Measurements from ENCODE around the gene OR8B8. TPM values are rescaled to one million over a fixed set of nuclear protein-coding genes. Genes with fewer than 3 reads are reported as not detected.
A peak's percentile ranks its signal among the peaks of the same experiment; 100 is the strongest.

Gene OR8B8
- not detected in 2 replicates for total RNA-seq
- long read RNA-seq, result 0 reads

GRCh38 chr11:124445646-124446150 is at the start of gene OR8B8:
Gene OR8B8, minus strand, starts transcription at chr11:124445696. Its CDS starts 4,611 bp downstream, at chr11:124441085.
- no peaks in the 10 kb centered on the region for H3K36me3 Mint-ChIP-seq (ENCODE audit: low read depth)
- DNase-seq (ENCODE audit: low read depth, low spot score), result no peak
- H3K4me3 Mint-ChIP-seq, result no peak within 1 kb of the TSS
- no peak within 1 kb of the TSS for H3K27ac Mint-ChIP-seq (ENCODE audit: unreplicated experiment)
- TF ChIP-seq CTCF (conservative IDR thresholded peaks at IDR 0.05), result no peak
- H3K27me3 Mint-ChIP-seq (ENCODE audit: low read depth), result no peaks in the 10 kb centered on the region
- no peaks in the 10 kb centered on the region for H3K9me3 Mint-ChIP-seq
- no peaks in the 10 kb centered on the region for H3K4me1 Mint-ChIP-seq

DNA sequence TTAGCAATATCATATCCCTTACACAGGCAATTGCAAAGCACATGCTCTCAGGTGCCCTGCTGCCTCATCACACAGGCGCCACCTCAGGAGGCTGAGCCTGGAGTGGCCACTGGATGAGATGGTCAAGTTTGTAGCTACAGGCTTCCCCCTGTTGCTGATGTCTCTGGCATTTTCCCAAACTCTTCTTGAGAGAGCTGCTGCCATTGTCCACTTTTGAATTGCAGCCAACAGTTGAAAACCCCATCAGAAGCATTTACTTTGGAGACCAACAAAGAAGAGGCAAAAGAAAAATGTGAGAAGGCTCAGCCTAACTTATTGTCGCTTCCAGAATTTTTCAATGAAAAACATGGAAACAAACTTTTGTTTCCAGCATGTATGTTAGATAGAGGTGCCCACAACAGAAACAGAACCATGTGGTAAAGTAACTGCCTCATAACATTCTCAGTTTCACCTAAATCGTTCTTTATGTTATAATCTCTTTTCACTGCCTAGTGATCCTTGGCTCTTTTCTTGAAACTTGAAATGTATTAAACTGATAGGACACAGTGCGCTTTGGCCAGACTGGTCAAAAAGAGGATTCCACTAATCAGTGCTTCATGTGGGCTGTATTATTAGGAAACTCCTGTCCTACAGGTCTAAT is 47.6 kb upstream of the OR8B8 start:
- H3K27ac Mint-ChIP-seq (ENCODE audit: unreplicated experiment), result no peak overlapping the region
- H3K4me1 Mint-ChIP-seq, result no peaks in the 10 kb centered on the region
- peaks cover 17% of the 10 kb centered on the region for H3K27me3 Mint-ChIP-seq (ENCODE audit: low read depth)
- H3K36me3 Mint-ChIP-seq (ENCODE audit: low read depth), result no peaks in the 10 kb centered on the region
- no peak for TF ChIP-seq CTCF (conservative IDR thresholded peaks at IDR 0.05)
- H3K9me3 Mint-ChIP-seq, result no peaks in the 10 kb centered on the region
- DNase-seq (ENCODE audit: low read depth, low spot score), result no peak
- H3K4me3 Mint-ChIP-seq, result no peak overlapping the region

GRCh38 chr11:124483422-124483821 is 37.9 kb upstream of the OR8B8 start:
- DNase-seq (ENCODE audit: low read depth, low spot score), result no peak
- Mint-ChIP-seq H3K36me3 (ENCODE audit: low read depth) (no peaks in the 10 kb centered on the region), H3K4me3 (no peak overlapping the region), H3K27ac (ENCODE audit: unreplicated experiment) (no peak overlapping the region), H3K9me3 (peaks cover 4% of the 10 kb centered on the region), H3K27me3 (ENCODE audit: low read depth) (peaks cover 14% of the 10 kb centered on the region), H3K4me1 (peaks cover 16% of the 10 kb centered on the region)
- TF ChIP-seq CTCF (conservative IDR thresholded peaks at IDR 0.05), result no peak

- Mint-ChIP-seq H3K9me3 (peaks cover 4% of the 10 kb centered on the region), H3K27ac (ENCODE audit: unreplicated experiment) (no peak overlapping the region), H3K36me3 (ENCODE audit: low read depth) (no peaks in the 10 kb centered on the region), H3K4me1 (peaks cover 16% of the 10 kb centered on the region), H3K4me3 (peak overlapping the region; percentile 31), H3K27me3 (ENCODE audit: low read depth) (peaks cover 14% of the 10 kb centered on the region)
- no peak for DNase-seq (ENCODE audit: low read depth, low spot score)
- no peak for TF ChIP-seq CTCF (conservative IDR thresholded peaks at IDR 0.05)
Observed at GRCh38 chr11:124482362-124483147, 37.1 kb upstream of the OR8B8 start.

- no peaks in the 10 kb centered on the region for H3K36me3 Mint-ChIP-seq (ENCODE audit: low read depth)
- peaks cover 16% of the 10 kb centered on the region for H3K4me1 Mint-ChIP-seq
- H3K9me3 Mint-ChIP-seq, result peaks cover 4% of the 10 kb centered on the region
- TF ChIP-seq CTCF (conservative IDR thresholded peaks at IDR 0.05), result no peak
- no peak for DNase-seq (ENCODE audit: low read depth, low spot score)
- peaks cover 6% of the 10 kb centered on the region for H3K27me3 Mint-ChIP-seq (ENCODE audit: low read depth)
- H3K4me3 Mint-ChIP-seq, result peak overlapping the region; percentile 85
- peak overlapping the region; percentile 87 for H3K27ac Mint-ChIP-seq (ENCODE audit: unreplicated experiment)
Observed at GRCh38 chr11:124481365-124482323, 36.1 kb upstream of the OR8B8 start.

Measured in neural crest cell (in vitro differentiated cells).